GM21367 (cell line): ENCODE results near the gene PRPS1.
"Not testable (repeated sequence)": the region's sequence is repeated elsewhere in the genome, so short reads cannot be mapped to it uniquely, and the experiment has no call there.

ENCODE experiments used
- ATAC-seq: cut with Tn5 transposase; IDR thresholded peaks from one replicate; pipeline ENCODE4 v1.9.1; 2021; ENCODE audit not compliant: unreplicated experiment

The PRPS1 gene

GRCh38 chrX:107629540-107629909 lies 1.2 kb downstream of the PRPS1 start:
- no peak for ATAC-seq

GRCh38 chrX:107630031-107630689 lies 1.9 kb downstream of the PRPS1 start:
- no peak for ATAC-seq

GRCh38 chrX:107632346-107632745 lies 4.0 kb downstream of the PRPS1 start:
- ATAC-seq = no peak

- ATAC-seq = no peak
These were observed 18.4 kb downstream of the PRPS1 start for GRCh38 chrX:107646735-107647134.

- no peak for ATAC-seq
These were observed 20.0 kb downstream of the PRPS1 start for GRCh38 chrX:107648332-107648731.

GRCh38 chrX:107654566-107654871 lies 26.2 kb downstream of the PRPS1 start:
- ATAC-seq = no peak

- no peak for ATAC-seq
These were observed 26.8 kb downstream of the PRPS1 start for GRCh38 chrX:107654872-107655761.

- no peak for ATAC-seq
These were observed 28.7 kb downstream of the PRPS1 start for GRCh38 chrX:107656978-107657377.

- ATAC-seq = no peak
These were observed 30.4 kb downstream of the PRPS1 start for GRCh38 chrX:107658660-107659059.

- ATAC-seq = no peak
These were observed 31.0 kb downstream of the PRPS1 start for GRCh38 chrX:107659286-107659685.

GRCh38 chrX:107659768-107660167 lies 31.5 kb downstream of the PRPS1 start:
- no peak for ATAC-seq

- no peak for ATAC-seq
These were observed 33.8 kb downstream of the PRPS1 start for GRCh38 chrX:107662145-107662544.

- ATAC-seq = no peak
These were observed 34.5 kb downstream of the PRPS1 start for GRCh38 chrX:107662824-107663223.

GRCh38 chrX:107666931-107667330 lies 38.6 kb downstream of the PRPS1 start:
- ATAC-seq = no peak

- ATAC-seq = no peak
These were observed 39.1 kb downstream of the PRPS1 start for GRCh38 chrX:107667426-107667825.

GRCh38 chrX:107668710-107669109 lies 40.4 kb downstream of the PRPS1 start:
- ATAC-seq = not testable (repeated sequence)

- no peak for ATAC-seq
These were observed 41.0 kb downstream of the PRPS1 start for GRCh38 chrX:107669261-107669660.

GRCh38 chrX:107669885-107670628 lies 41.7 kb downstream of the PRPS1 start:
- no peak for ATAC-seq

- ATAC-seq = not testable (repeated sequence)
These were observed 42.9 kb downstream of the PRPS1 start for GRCh38 chrX:107671256-107671655.

- peak; percentile 18 for ATAC-seq
These were observed 44.7 kb downstream of the PRPS1 start for GRCh38 chrX:107672955-107673378.

GRCh38 chrX:107673431-107673830 lies 45.1 kb downstream of the PRPS1 start:
- ATAC-seq = peak; percentile 6
